HEK293 (cell line): ENCODE measurements around the gene DRC3.

Experiments used
- ZNF114 ChIP-seq: fragments of 450-650 bp; formaldehyde crosslinking; IDR thresholded peaks from 2 replicates; pipeline ENCODE4 v1.5.0; 2017; ENCODE audit warnings: missing biosample characterization, missing genetic modification characterization
- ZNF121 ChIP-seq: fragments of 450-650 bp; formaldehyde crosslinking; IDR thresholded peaks from 2 replicates; pipeline ENCODE4 v1.5.1; 2016; ENCODE audit warnings: missing biosample characterization, missing genetic modification characterization
- ZNF747 ChIP-seq: fragments of 450-650 bp; formaldehyde crosslinking; IDR thresholded peaks from 2 replicates; pipeline ENCODE4 v1.5.1; 2016; ENCODE audit warnings: missing biosample characterization, missing genetic modification characterization
- ZNF777 ChIP-seq: fragments of 450-650 bp; formaldehyde crosslinking; IDR thresholded peaks from 2 replicates; pipeline ENCODE4 v1.5.1; 2017; ENCODE audit warnings: missing biosample characterization, missing genetic modification characterization, borderline replicate concordance
- ZSCAN30 ChIP-seq: fragments of 450-650 bp; IDR thresholded peaks from 2 replicates; pipeline ENCODE4 v1.5.1; 2018; ENCODE audit warnings: missing biosample characterization, mild to moderate bottlenecking, missing genetic modification characterization, moderate library complexity
- TF ChIP-seq, protein P1 (sequence below): fragments of 450-650 bp; formaldehyde crosslinking; IDR thresholded peaks from 2 replicates; pipeline ENCODE4 v1.5.1; 2016; ENCODE audit warnings: missing biosample characterization, missing genetic modification characterization
- TF ChIP-seq, protein P2 (sequence below): fragments of 450-650 bp; formaldehyde crosslinking; IDR thresholded peaks from 2 replicates; pipeline ENCODE4 v1.5.1; 2016; ENCODE audit warnings: missing biosample characterization, missing genetic modification characterization

DNA sequence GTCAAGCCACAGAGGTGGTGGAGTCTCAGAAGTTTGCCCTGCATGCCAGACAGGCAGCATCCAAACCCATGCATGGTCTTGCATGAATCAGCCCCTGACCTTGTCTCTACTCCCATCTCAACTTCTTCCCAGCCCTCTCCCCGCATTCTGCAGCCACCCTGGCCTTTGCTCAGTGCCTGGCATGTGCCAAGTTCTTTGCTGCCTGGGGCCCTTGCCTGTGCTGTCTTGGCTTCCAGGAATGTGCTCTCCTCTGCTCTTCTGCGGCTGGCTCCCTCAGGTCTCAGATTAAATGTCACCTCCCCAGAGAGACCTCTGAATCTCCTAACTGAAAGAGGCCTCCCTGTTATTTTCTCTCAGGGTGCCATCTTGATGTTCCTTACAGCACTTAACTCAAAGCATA lies 17.6 kb downstream of the DRC3 start:
- TF ChIP-seq ZNF747 (tag by site-specific recombination) = no peak
- TF ChIP-seq ZSCAN30 (tag by site-specific recombination) = no peak
- TF ChIP-seq, protein P1, sequence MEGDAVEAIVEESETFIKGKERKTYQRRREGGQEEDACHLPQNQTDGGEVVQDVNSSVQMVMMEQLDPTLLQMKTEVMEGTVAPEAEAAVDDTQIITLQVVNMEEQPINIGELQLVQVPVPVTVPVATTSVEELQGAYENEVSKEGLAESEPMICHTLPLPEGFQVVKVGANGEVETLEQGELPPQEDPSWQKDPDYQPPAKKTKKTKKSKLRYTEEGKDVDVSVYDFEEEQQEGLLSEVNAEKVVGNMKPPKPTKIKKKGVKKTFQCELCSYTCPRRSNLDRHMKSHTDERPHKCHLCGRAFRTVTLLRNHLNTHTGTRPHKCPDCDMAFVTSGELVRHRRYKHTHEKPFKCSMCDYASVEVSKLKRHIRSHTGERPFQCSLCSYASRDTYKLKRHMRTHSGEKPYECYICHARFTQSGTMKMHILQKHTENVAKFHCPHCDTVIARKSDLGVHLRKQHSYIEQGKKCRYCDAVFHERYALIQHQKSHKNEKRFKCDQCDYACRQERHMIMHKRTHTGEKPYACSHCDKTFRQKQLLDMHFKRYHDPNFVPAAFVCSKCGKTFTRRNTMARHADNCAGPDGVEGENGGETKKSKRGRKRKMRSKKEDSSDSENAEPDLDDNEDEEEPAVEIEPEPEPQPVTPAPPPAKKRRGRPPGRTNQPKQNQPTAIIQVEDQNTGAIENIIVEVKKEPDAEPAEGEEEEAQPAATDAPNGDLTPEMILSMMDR (tag by site-specific recombination) = no peak
- no peak for TF ChIP-seq ZNF777 (tag by site-specific recombination)
- TF ChIP-seq ZNF114 (tag by site-specific recombination) = no peak
- TF ChIP-seq, protein P2, sequence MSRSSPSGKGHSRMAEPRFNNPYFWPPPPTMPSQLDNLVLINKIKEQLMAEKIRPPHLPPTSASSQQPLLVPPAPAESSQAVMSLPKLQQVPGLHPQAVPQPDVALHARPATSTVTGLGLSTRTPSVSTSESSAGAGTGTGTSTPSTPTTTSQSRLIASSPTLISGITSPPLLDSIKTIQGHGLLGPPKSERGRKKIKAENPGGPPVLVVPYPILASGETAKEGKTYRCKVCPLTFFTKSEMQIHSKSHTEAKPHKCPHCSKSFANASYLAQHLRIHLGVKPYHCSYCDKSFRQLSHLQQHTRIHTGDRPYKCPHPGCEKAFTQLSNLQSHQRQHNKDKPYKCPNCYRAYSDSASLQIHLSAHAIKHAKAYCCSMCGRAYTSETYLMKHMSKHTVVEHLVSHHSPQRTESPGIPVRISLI (tag by site-specific recombination) = no peak
- no peak for TF ChIP-seq ZNF121 (tag by site-specific recombination)
